WTC11 (cell line): ENCODE data around the gene RNF169.

Source experiments
- NR3C1 ChIP-seq: sonication (generic); formaldehyde crosslinking; conservative IDR thresholded peaks from 2 replicates; pipeline ENCODE4 v1.8.1; 2023; ENCODE audit warnings: low read depth, mild to moderate bottlenecking, missing genetic modification reagents
- TF ChIP-seq, protein P1 (sequence below): sonication (generic); formaldehyde crosslinking; IDR thresholded peaks from 2 replicates; pipeline ENCODE4 v1.8.0; 2022; ENCODE audit warnings: mild to moderate bottlenecking, missing genetic modification reagents

DNA sequence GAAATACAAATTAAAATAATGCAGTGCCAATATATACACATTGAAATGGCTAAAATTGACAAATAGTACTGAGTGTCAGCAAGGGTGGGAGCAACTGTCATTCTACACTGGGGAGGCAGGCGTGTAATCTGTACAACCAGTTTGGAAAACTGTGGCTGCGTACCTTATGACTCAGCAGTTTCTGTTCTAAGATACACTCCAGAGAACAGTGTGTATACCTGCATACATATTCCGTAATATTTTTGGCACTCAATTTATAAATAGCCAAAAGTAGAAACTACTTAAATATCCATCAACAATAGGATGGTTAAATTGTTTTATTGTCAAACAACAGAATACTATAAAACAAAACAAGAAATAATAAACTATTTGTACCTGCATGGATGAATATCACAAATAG, 57.6 kb downstream of the RNF169 start:
- TF ChIP-seq, protein P1, sequence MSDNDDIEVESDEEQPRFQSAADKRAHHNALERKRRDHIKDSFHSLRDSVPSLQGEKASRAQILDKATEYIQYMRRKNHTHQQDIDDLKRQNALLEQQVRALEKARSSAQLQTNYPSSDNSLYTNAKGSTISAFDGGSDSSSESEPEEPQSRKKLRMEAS (CRISPR knock-in tag) = no peak
- no peak for TF ChIP-seq NR3C1 (CRISPR knock-in tag)
